DMS53 (cell line): Measurements from ENCODE around the gene LIPF.
"Not testable (repeated sequence)": the region's sequence is repeated elsewhere in the genome, so short reads cannot be mapped to it uniquely, and the experiment has no call there.

Experiments used
- DNase-seq: peaks from one replicate; lab custom pipeline; 2025; lab: John Stamatoyannopoulos, UW

Gene LIPF, protein sequence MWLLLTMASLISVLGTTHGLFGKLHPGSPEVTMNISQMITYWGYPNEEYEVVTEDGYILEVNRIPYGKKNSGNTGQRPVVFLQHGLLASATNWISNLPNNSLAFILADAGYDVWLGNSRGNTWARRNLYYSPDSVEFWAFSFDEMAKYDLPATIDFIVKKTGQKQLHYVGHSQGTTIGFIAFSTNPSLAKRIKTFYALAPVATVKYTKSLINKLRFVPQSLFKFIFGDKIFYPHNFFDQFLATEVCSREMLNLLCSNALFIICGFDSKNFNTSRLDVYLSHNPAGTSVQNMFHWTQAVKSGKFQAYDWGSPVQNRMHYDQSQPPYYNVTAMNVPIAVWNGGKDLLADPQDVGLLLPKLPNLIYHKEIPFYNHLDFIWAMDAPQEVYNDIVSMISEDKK

DNA sequence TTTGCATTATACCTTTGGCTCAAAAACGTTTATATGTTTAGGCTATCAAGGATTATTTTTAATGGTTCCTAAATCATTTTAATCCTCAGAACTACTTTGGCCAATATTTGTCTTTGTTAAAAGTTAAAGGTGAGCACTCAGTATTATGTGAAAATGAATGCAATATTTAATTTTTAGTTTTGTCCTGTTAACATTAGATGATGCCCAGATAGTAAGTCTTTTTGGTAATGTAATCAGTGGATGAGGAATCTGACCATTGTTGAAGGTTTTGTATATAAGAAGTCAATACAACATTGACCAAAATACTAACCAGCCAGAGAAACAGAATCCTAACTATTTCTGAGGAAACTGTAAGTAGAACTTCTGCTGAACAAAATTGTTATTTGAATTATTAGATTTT is at the start of gene LIPF:
Gene LIPF (plus strand): TSS at position 301 of the 400 bp plus-strand sequence. CDS start 2,856 bp downstream, outside the sequence.
- DNase-seq: no peak

DNA sequence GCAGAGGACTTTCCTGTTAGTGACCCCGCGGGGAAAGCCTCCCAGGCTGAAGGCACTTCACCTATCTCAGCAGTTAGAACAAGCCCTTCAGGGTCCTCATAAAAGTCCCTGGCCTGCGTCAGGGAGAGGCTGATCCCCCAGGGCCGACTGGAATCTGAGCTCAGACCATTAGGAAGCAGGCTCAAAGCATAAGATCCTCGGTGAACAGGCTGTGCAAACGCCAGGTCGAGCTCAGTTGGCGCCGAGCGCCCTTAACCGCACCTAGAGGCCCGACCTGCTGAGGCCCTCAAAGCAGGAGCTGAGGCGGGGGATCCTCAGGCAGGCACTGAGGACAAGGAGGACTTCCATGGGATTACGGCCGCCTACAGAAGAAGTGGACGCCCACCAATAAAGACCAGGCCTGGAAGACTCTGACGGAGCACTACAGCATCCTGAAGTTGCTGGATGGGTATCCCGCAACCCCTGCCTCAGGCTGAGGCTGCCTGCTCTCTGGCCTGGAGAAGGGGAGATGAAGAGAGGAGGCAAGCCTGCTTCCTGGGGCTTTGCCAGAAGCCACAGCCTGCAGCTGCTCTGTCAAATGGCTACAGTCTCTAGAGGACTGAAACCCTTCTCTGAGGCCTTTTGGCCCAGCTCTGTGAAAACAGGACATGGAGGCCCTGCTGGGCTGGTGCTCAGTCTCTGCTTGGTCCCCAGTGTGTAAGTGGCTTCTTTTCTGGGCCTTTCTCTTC is 47.8 kb upstream of the LIPF start:
- DNase-seq: no peak

DNA sequence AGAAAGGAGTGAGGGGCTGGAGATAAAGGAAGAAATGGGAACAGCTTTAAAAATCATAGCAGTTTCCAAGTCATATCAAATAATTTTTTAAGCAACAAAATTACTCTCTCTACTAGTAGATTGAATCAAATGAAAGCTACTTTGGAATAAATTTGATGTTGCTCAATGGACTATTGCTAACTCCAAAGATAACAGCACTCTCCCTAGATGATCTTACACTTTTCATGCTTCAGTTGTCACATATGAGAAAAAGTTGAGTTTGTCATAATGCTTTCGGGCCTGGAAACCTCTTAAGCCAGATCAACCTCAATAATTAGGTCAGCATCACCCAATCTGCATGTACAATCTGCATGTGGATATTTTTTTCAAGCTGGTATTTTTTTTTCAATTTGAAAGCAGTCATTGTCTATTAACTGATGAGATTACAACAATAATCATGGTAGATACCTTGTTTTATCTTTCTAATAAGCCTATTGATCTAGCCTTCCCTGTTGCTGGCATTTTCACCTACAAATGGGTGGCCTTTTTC is 46.4 kb upstream of the LIPF start:
- no peak for DNase-seq

DNA sequence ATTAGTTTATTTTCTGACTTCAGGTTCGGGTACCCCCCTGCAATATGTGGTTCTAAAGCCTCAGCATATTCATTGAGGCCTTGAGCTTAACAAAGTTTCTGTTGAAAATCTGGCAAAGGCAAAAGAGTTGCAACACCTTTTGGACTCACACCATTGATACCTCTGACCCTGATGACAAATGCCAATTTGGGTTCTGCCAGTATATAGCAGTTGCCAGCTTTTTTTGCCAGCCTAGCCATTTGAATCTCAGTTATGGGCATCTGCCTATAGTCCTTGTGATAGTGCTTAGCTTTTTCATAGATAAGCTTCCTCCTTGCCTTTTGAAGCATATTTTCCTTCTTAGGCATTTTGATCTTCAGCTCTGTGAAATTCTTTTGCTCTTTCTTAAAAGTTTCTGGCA is 45.7 kb upstream of the LIPF start:
- no peak for DNase-seq

DNA sequence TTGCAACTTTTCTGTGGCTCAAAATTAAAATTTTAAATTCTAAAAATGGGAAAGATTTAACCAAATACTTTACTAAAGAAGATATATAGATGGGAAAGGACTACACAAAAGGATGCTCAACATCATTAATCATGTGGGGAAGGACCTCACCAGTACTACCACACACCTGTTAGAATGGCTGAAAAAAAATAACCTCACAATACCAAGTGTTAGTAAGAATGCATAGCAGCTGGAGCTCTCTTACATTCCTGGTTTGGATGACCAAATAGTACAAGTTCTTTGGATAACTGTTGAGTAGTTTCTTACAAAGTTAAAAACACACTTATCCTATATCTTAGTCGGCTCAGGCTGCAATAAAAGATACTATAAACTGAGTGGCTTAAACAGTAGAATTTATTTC is 43.8 kb upstream of the LIPF start:
- no peak for DNase-seq

DNA sequence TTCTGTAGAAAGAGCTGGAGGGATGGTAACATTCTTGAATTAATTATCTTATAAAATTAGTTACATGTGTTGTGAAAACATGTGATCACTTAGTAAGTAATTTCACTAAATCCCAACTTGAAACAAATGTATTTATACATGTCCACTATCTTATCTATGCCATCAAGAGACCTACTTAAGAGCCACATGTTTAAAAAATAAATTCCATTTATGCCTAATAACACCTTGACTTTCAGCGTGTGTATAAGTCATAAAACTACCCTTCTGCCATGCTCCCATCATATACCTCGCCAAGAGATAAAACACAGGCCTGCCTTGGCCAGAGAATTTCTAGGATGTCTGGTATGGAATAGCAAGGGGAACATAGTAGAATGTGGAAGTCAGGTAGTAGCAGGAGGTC is 40.4 kb upstream of the LIPF start:
- no peak for DNase-seq

DNA sequence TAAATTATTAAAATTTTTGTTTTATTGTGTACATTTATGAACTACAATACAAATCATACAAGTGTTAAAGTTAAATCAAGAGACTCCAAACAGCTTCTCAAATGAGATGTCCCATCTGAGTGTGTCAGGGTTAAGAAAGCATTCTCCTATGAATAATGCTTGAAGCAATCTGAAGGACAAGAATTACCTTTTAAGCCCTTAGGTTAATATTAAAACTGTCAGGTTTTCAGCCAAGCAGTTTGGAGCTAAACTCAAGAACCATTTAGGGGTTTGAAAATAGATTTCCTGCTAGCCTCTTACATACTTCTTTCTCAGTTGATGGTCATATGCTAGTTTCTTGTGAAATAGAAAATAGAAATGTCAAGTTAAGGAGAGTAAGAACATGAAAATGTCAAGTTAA is 39.4 kb upstream of the LIPF start:
- DNase-seq: no peak

DNA sequence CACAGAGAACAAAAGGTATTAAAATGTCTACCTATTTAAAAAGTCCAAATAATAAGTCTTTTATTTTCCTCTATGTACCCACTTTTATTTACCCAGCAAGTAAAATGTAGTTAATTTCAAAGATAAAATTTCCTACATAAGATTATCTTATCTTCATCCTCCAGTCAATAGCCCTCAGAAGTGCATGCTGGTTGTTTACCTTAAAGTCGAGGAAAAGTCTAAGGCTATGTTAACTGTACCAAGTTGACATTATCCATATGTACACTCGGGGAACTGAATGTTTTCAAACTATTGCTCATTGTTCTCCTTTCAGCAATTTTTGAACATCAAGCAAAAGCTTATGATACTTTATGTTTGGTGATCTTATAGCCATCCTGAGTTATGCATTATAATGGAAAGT is 24.1 kb upstream of the LIPF start:
- no peak for DNase-seq

DNA sequence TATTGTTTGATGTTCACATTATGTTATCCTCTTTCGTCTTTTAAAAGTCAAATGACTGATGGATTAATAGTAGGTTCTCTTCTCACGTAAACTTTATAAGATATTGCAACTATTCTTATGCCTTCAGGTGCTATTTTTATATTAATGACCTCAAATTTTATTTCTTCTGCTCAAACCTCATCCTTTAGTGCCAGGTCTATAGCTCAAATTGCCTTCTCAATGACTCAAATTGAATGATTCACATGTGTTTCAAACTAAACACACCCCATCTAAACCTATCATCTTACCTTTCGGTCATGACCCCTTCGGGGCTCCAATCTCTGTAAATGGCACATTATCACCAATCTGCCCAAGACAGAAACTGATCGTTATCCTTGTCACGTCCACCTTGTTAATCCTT is 22.0 kb upstream of the LIPF start:
- no peak for DNase-seq

DNA sequence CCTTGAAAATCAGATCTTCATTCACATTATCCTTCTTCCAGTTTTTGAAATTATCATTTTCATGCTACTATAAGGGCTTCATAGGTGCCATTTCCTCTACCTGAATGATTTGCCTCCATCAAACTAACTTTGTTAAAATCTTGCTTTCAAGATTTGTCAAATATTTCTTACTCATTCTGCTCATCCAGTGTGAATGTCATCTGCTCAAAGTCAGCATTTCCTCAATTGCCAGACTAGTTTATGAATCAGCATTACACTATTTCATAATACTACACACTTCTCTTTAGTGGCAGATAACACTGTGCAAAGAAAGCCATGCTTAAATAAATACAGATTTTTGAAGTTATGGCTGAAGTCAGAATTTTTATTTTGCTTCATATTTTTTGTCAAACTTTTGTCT is 21.3 kb upstream of the LIPF start:
- no peak for DNase-seq

DNA sequence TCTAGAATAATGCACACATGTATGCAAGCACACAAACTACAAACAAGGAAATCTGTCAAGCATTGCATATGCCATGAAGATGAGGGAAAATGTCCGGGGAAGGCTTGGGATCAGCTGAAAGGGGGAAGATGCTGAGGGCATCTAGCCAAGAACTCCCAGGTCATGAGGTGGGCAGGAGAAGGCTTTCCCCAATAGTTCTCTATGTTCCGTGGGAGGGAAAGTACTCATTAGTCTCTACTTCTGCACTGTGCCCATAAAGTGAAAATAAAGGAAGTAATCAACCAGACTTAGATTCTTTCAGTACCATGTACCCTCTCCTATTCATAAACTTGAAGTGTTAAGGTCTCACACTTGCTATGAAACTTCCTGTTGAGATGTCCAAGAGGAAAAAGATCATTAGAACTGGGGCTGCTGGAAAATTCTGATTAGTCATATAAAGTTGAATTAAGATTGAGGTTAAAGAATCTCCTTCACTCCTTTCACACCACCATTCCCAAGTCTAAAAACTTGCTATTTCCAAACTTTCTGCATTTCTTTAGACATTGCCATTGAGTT is 17.1 kb upstream of the LIPF start:
- DNase-seq: no peak

DNA sequence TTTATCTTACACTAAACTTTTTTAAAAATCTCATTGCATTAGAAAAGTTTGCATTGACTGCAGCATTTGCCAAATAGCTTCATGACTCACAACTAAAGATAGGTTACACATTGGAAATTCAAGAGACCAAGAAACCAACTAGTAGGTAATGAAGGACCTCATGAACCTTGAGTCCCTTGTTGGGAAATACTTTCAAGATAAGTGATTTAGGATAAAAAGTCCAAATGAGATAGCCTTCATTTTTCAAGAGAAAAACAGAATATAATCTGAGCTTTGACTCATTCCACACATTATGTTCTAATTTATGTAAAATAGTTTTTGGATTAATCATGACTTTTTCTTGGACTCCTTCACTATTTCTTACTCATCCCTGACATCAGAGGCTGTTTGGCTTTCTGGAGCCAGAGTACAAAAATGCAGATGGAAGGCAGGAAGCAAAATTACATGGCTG is 13.1 kb upstream of the LIPF start:
- DNase-seq: no peak

DNA sequence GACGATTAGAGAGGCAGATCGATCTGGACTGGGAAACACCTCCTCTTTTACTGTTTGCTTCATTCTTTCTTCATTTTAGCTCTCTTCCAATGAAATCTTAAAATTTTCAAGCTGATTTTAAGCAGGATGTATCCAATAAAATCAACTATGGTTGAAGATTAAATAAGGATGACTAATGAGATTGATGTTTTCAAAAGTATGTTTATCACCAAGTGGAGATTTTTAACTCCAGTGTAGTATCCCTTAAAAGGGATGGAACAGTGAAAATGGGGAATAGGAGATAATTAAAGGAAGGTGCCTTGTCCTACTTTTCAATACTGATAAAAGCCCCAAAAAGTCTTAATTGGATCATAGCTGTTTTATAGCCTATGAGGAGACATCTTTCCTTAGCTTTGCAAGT is 11.6 kb upstream of the LIPF start:
- DNase-seq: no peak

DNA sequence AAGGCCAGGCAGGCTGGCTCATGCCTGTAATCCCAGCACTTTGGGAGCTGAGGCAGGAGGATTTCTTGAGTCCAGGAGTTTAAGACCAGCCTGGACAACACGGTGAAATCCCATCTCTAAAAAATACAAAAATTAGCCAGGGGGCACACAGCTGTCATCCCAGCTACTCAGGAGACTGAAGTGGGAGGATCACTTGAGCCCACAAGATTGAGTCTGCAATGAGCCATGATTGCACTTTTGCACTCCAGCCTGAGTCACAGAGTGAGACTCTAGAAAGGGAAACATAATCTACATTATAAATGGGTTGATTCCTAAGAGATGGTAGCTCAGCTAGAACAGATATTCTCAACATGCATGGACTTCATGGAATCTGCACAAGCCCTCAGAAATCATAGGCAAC is 6.3 kb upstream of the LIPF start:
- no peak for DNase-seq

DNA sequence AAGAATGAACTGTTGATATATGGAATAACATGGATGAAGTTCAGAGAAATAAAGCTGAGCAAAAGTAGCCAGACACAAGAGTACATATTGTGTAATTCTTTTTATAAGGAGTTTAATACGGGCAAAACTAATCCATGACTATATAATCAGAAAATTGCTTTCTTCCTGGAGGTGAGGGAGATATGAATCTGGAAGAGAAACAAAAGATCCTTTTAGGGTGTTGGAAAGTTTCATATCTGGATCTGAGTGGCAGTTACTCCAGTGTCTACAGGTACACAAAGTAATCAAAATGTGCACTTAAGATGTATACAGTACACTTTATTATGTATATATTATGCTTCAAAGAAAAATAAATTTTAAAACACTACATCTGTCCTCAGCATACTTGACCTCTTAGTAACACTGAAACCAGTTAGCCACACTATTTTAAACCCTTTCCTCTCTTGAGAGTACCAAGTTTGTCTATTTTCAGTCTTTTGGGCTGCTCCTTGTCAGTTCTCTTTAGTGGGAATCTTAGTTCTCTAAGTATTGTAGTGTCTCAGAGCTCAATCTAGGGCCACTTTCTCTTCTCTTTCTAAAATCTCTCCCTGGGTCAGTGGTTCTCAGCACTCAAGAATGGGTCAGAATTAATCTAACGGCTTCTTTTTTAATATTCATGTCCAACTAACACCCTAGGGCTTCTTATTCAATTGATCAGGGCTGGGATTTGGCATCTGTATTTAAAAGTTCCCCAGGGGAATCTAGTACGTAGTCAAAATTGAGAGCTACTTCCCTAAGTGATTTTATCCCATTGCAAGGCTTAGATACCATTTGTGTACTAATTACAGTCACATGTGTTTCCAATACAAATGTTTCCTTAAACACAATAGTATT is 4.3 kb upstream of the LIPF start:
- DNase-seq: no peak

DNA sequence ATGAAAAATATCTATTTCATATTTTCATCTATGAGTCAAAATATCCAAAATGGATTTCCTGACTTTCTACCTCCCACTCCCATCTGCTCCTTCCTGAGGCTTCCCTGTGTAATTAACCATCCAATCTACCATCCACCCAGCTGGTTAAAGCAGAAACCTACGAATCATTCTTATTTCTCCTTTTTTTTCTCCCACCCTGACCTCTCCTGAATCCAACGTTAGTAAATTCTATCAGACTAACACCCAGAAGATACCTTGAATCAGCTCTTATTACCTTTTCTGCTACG is 3.7 kb upstream of the LIPF start:
- peak; percentile 34 for DNase-seq

DNA sequence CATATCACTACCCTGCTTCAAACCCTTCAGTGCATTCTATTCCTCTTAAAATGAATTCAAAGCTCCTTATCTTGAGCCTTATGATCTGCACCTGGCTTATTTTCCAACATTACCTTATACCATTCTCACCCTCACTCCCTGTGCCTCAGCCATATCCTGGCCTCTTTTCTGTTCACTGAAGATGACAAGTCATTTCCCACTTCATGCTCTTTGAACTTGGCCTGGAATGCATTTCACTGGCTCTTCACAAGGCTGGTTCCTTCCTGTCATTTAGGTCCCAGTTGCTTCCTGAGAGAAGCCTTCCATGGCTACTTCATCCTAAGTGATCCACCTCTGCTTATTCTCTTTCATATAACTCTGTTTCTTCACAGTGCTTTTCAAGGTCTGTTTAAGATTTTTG is 3.2 kb upstream of the LIPF start:
- peak; percentile 68 for DNase-seq

DNA sequence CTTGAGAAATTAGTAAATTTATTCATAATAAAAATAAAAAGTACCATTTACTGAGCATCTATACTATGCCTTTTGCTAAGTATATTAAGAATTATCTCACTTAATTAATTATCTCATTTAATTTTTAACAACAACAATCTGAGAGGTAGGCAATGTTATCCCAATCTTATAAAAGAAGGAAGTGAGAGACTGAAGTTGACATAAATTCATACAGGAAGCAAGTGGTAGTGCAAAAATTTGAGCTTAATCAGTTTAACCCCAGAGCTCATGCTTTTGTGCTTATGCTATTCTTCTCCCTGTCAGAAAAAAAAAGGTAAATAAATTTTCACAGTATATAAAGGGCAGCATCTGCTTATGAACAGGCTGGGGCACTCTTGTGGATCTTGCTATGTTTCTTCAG is 2.7 kb upstream of the LIPF start:
- no peak for DNase-seq

DNA sequence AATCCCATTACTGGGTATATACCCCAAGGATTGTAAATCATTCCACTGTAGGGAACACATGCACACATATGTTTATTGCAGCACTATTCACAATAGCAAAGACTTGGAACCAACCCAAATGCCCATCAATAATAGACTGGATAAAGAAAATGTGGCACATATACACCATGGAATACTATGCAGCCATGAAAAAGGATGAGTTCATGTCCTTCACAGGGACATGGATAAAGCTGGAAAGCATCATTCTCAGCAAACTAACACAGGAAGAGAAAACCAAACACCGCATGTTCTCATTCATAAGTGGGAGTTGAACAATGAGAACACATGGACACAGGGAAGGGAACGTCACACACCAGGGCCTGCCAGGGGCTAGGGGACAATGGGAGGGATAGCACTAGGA is 1.1 kb upstream of the LIPF start:
- not testable (repeated sequence) for DNase-seq

DNA sequence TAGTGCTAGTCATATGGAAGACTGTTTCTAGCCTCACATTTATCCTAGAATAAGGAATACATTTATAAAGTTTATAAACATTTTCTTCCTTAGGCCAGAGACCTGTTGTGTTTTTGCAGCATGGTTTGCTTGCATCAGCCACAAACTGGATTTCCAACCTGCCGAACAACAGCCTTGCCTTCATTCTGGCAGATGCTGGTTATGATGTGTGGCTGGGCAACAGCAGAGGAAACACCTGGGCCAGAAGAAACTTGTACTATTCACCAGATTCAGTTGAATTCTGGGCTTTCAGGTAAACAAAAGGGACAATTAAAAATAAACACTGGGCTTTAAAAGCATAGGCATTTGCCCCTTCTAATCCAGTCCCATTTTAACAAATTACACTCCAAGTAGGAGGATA is 4.2 kb downstream of the LIPF start:
- no peak for DNase-seq

DNA sequence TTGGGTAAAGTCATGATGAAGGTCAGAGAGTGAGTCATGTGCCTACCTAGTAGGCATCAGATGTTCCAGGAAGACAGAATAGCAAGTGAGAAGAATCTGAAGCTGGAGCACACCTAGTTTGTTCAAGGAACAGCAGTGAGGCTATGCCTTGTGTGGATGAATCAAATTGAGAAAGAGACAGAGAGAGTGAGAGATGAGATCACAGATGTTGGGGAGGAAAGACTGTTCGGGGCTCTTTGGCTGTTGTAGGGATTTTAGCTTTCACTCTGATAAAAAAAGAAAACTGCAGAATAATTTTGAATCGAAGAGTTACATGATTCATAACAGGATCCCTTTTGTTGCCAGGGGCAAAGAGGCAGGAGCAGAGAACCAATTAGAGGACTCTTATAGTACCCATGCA is 6.3 kb downstream of the LIPF start:
- peak; percentile 7 for DNase-seq

DNA sequence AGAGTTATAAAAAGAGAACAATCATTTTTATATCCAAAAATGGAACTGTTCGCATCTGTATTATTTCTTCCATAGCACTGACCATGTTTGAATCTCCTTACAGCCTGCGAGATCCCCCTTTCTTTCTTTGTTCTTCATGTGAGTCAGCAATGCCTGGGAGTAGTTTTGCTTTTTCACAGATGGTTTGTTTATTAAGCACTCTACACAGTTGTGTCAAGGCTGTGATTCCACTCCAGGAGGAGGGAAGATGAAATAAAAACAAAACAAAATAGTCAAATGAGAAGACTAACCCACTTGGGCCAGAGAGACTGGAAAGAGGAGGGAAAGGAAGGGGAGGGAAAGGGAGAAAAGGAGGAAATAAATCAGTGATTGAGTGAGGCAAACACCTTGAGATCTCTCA is 7.8 kb downstream of the LIPF start:
- peak; percentile 69 for DNase-seq
